Upper lobe of left lung (tissue), 6 donors: Measurements from ENCODE around the gene NUMBL. TPM values are rescaled to one million over a fixed set of nuclear protein-coding genes. Genes with fewer than 3 reads are reported as not detected.
"Not testable (repeated sequence)": the region's sequence is repeated elsewhere in the genome, so short reads cannot be mapped to it uniquely, and the experiment has no call there.

Source experiments
- ATAC-seq, 2 donors: fragments of 200-7000 bp; cut with Tn5 transposase; one replicate each; pipeline ENCODE4 v1.9.1; 2022; ENCODE audit warnings: mild to moderate bottlenecking in 2 of 2, moderate library complexity in 2 of 2; ENCODE audit not compliant: low FRiP score in 2 of 2
- DNase-seq, 2 donors: peaks; one replicate each; pipeline ENCODE4 v3.0.0-alpha.2; 2019 to 2020
- H3K27ac ChIP-seq, 4 donors: fragments of 200-600 bp; sonication (generic); one replicate each; pipeline ENCODE4 v1.5.1; 2016 to 2019
- H3K27me3 ChIP-seq, 4 donors: fragments of 200-600 bp; sonication (generic); one replicate each; pipeline ENCODE4 v1.5.1; 2017 to 2019
- H3K36me3 ChIP-seq, 4 donors: fragments of 200-600 bp; sonication (generic); one replicate each; pipeline ENCODE4 v1.5.1; 2016 to 2019
- H3K4me1 ChIP-seq, 4 donors: fragments of 200-600 bp; sonication (generic); one replicate each; pipeline ENCODE4 v1.5.1; 2018 to 2019
- H3K4me3 ChIP-seq, 4 donors: fragments of 200-600 bp; sonication (generic); one replicate each; pipeline ENCODE4 v1.5.1; 2017 to 2019; ENCODE audit warnings: mild to moderate bottlenecking in 2 of 4, moderate library complexity in 1 of 4
- H3K9me3 ChIP-seq, 4 donors: fragments of 200-600 bp; sonication (generic); one replicate each; pipeline ENCODE4 v1.5.1; 2018 to 2019
- CTCF ChIP-seq, 6 experiments: fragments of 450-650 bp in 4 of 6; fragments of 200-600 bp in 2 of 6; sonication (generic) in 2 of 6; IDR thresholded peaks; one replicate each; pipeline ENCODE4 v1.5.1; 2016 to 2019; ENCODE audit warnings: antibody characterized with exemption in 6 of 6
- EP300 ChIP-seq, 4 donors: sonication (generic); formaldehyde crosslinking; IDR thresholded peaks; one replicate each; pipeline ENCODE4 v1.5.1; 2017; ENCODE audit warnings: antibody characterized with exemption in 4 of 4, control low read depth in 2 of 4
- POLR2A ChIP-seq, 4 donors: fragments of 450-650 bp; IDR thresholded peaks; one replicate each; pipeline ENCODE4 v1.5.1; 2016 to 2017; ENCODE audit warnings: antibody characterized with exemption in 4 of 4, mild to moderate bottlenecking in 2 of 4
- POLR2AphosphoS5 ChIP-seq, 2 donors: sonication (generic); formaldehyde crosslinking; IDR thresholded peaks; one replicate each; pipeline ENCODE4 v1.5.1; 2017; ENCODE audit warnings: antibody characterized with exemption in 2 of 2
- WGBS, 2 donors: methylation state at CpG; one replicate each; pipeline ENCODE4 v1.1.5; 2017 to 2018; 5-methylcytosine and 5-hydroxymethylcytosine counted together
- total RNA-seq, 6 donors: library from RNA; depleted of rRNA in 4 of 6; stranded (reverse); fragments of >200 nt in 4 of 6; gene quantifications; one replicate each; pipeline versions ENCODE4 v1.1.0 to v1.2.1, GENCODE V29; 2016 to 2021
- donor health status: DM: no; HTN: no; CAD: no; lungs with moderate emphysema.
- donor health status: DM: no; HTN: yes; CAD: no; lungs with severe emphysema.

NUMBL gene
- total RNA-seq, 6 donors from 2014 or later: 18.0 to 133 (median 23.8) TPM

GRCh38 chr19:40735013-40735771 lies 44.7 kb upstream of the NUMBL start:
- no peaks in the 10 kb centered on the region for H3K27me3 ChIP-seq
- no peaks in the 10 kb centered on the region for H3K9me3 ChIP-seq
- peaks cover 0 to 9% (median 5%) of the 10 kb centered on the region in 4 donors for H3K4me1 ChIP-seq
- H3K27ac ChIP-seq: peak overlapping the region; percentile 44 to 75 (median 62)
- no peak for TF ChIP-seq POLR2A (IDR thresholded peaks at IDR 0.05)
- no peak for TF ChIP-seq CTCF (IDR thresholded peaks at IDR 0.05)
- no peak for TF ChIP-seq EP300 (IDR thresholded peaks at IDR 0.05)
- TF ChIP-seq POLR2AphosphoS5 (IDR thresholded peaks at IDR 0.05): no peak
- ATAC-seq (peak in 1 of 2 donors; percentile 62), DNase-seq (peak in 1 of 2 donors; percentile 64)
- peaks cover 52 to 100% (median 96%) of the 10 kb centered on the region in 4 donors for H3K36me3 ChIP-seq
- 88 to 90% methylated on average over 11 of the region's 11 CpGs for WGBS, 2 donors
- no peak overlapping the region for H3K4me3 ChIP-seq

DNA sequence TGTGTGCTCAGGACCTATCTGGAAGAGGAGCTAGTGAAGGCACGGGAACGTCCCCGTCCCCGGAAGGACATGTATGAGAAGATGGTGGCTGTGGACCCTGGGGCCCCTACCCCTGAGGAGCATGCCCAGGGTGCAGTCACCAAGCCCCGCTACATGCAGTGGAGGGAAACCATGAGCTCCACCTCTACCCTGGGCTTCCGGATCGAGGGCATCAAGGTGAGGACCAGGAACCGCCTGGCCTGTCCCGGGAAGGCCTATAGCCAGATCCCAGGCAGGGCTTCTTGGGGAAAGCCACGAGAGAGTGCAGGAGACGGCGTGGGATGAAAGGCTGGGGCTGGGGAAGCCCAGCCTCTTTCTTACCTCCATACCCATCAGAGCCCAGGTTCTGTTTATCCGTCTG lies 42.7 kb upstream of the NUMBL start:
- no peak for ATAC-seq
- TF ChIP-seq EP300 (IDR thresholded peaks at IDR 0.05) (no peak), POLR2A (IDR thresholded peaks at IDR 0.05) (no peak), POLR2AphosphoS5 (IDR thresholded peaks at IDR 0.05) (no peak), CTCF (IDR thresholded peaks at IDR 0.05) (no peak)
- WGBS, 2 donors: 85 to 98% methylated on average over 10 to 13 of the region's 13 CpGs

DNA sequence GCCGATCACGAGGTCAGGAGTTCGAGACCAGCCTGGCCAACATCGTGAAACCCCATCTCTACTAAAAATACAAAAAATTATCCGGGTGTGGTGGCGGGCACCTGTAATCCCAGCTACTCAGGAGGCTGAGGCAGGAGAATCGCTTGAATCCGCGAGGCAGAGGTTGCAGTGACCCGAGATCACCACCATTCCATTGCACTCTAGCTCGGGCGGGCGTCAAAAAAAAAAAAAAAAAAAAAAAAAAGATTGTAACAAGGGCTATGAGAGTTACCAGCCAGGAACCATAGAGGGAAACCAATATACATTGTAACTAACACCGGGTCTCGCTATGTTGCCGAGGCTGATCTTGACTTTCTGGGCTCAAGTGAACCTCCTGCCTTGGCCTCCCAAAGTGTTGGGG lies 41.9 kb upstream of the NUMBL start:
- 96 to 98% methylated on average over 16 of the region's 16 CpGs for WGBS, 2 donors
- not testable (repeated sequence) for H3K4me3 ChIP-seq, DNase-seq, H3K27ac ChIP-seq, ATAC-seq, H3K27me3 ChIP-seq, H3K9me3 ChIP-seq, H3K4me1 ChIP-seq
- H3K36me3 ChIP-seq: peaks cover 62 to 100% (median 97%) of the 10 kb centered on the region in 4 donors

More for the DNA sequence above, 42.7 kb upstream of the NUMBL start:
- H3K27ac ChIP-seq: peak overlapping the region in 1 of 4 donors; percentile 3
- H3K4me3 ChIP-seq: no peak overlapping the region
- H3K4me1 ChIP-seq: peaks cover 0 to 9% (median 5%) of the 10 kb centered on the region in 4 donors
- no peaks in the 10 kb centered on the region for H3K27me3 ChIP-seq
- no peak for DNase-seq
- peaks cover 62 to 100% (median 96%) of the 10 kb centered on the region in 4 donors for H3K36me3 ChIP-seq
- H3K9me3 ChIP-seq: no peaks in the 10 kb centered on the region

DNA sequence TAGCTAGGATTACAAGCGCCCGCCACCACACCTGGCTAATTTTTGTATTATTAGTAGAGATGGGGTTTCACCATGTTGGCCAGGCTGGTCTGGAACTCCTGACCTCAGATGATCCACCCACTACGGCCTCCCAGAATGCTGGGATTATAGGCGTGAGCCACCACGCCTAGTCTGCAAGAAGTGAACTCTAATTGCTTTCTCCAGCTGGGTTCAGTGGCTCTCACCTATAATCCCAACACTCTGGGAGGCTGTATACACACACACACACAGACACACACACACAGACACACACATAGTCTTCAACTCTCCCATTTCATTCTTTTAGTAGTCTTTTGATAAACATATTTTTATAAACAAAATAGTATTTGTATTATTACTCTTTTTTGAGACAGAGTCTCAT lies 39.6 kb upstream of the NUMBL start:
- not testable (repeated sequence) for ATAC-seq, H3K27me3 ChIP-seq, H3K4me1 ChIP-seq, H3K27ac ChIP-seq, H3K9me3 ChIP-seq, H3K4me3 ChIP-seq, DNase-seq
- peaks cover 60 to 99% (median 97%) of the 10 kb centered on the region in 4 donors for H3K36me3 ChIP-seq
- WGBS, 2 donors: 91 to 93% methylated on average over 5 of the region's 5 CpGs

GRCh38 chr19:40726279-40726678 lies 35.8 kb upstream of the NUMBL start:
- Histone ChIP-seq H3K27me3 (no peaks in the 10 kb centered on the region), H3K9me3 (no peaks in the 10 kb centered on the region), H3K4me3 (no peak overlapping the region), H3K36me3 (peaks cover 46 to 92% (median 71%) of the 10 kb centered on the region in 4 donors), H3K4me1 (peaks cover 28 to 38% (median 33%) of the 10 kb centered on the region in 4 donors), H3K27ac (no peak overlapping the region)
- TF ChIP-seq POLR2AphosphoS5 (IDR thresholded peaks at IDR 0.05): no peak
- no peak for TF ChIP-seq CTCF (IDR thresholded peaks at IDR 0.05)
- TF ChIP-seq POLR2A (IDR thresholded peaks at IDR 0.05): no peak
- no peak for TF ChIP-seq EP300 (IDR thresholded peaks at IDR 0.05)
- DNase-seq: no peak
- 83 to 99% methylated on average over 3 to 4 of the region's 4 CpGs for WGBS, 2 donors
- ATAC-seq: no peak

- H3K36me3 ChIP-seq: peaks cover 40 to 78% (median 57%) of the 10 kb centered on the region in 4 donors
- TF ChIP-seq EP300 (IDR thresholded peaks at IDR 0.05): no peak
- TF ChIP-seq POLR2A (IDR thresholded peaks at IDR 0.05): no peak
- no peak for TF ChIP-seq POLR2AphosphoS5 (IDR thresholded peaks at IDR 0.05)
- TF ChIP-seq CTCF (IDR thresholded peaks at IDR 0.05): no peak
These were observed 34.4 kb upstream of the NUMBL start for GRCh38 chr19:40724855-40725254.

More at GRCh38 chr19:40724855-40725254, 34.4 kb upstream of the NUMBL start:
- peaks cover 42 to 49% (median 43%) of the 10 kb centered on the region in 4 donors for H3K4me1 ChIP-seq
- no peak overlapping the region for H3K4me3 ChIP-seq
- 89 to 94% methylated on average over 3 of the region's 3 CpGs for WGBS, 2 donors
- H3K27ac ChIP-seq: peak overlapping the region in 2 of 4 donors; percentile 21 to 59
- no peaks in the 10 kb centered on the region for H3K9me3 ChIP-seq
- no peak for DNase-seq
- ATAC-seq: no peak
- no peaks in the 10 kb centered on the region for H3K27me3 ChIP-seq
